Brain pericyte (primary cell): ENCODE data around the gene PTPRN2.

Experiments
- DNase-seq: peaks from one replicate; pipeline ENCODE4 v3.0.0-alpha.2; 2012; ENCODE audit warnings: low read depth, low spot score

PTPRN2 gene

DNA sequence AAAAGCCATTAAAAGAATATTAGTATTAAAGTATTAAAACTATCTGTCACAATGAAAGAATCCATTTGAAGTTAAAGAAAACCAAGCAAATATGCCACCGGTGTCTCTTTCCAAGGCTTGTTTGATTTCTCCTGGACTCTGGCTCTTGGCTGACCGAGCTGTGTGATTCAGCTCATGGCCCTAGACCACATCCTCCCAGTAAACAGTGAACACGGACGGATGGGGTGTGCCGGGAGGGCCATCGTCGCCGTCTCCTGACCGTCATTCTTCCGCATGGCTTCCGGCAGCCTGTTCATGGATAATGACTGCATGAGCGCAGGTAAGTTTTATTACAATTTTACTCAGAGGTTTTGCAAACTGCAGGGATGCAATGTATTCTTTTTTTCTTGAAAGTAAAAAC lies 1032.3 kb downstream of the PTPRN2 start:
- DNase-seq = no peak

DNA sequence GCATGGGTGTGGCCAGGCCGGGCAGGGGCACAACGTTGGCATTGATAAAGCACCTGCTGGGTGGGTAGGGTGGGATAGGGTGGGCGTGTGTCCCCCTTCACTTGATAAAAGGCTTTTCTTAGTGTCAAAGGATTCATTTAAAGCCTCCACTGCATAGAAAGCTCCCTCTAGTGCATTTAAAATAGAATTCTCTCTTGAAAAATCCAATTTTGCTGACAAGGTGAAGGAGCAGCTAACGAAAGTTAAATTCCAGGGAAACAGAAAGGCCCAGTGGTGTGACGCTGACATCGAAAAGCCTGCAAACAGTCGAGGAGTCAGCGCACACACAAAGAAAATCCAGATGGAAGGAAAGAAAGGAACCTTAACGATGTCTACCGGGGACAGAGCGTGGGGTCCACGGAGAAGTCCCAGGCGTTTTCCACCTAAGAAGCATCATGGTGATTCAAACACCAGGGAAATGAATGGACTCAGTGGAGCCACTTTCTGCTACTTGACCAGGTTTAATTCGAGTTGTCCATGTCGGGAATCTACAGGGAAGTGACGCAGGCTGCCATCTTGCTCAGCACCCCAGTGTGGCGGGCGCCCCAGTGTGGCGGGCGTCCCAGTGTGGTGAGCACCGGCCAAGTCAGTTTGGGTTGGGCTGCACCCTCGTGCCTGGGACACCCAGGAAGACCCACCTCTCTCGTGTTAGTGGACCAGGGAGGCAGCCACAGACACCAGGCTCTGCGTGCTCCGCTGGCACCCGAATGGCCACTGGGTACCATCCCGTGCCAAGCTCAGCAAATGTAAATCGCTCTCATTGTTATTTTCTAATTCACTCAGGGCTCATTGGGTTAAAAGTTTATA lies 1033.0 kb downstream of the PTPRN2 start:
- no peak for DNase-seq

DNA sequence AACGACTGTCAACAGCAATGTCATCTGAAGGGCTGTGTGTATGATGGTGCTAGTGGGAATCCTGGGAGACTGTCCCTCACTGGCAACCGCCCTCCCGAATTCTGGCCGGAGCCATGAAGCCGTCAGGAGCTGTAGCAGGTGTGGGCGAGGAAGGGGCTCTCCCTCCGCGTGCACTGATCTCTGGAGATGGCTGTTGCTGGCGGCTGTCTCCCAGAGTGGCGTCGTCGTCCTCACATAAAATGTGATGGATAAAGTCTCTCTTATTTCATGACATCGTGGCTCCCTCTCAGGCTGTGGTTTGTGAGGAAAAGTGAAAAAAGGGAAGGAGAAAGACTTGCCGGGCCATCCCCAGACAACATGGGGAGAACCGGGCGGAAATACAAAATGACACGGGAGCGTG lies 1034.4 kb downstream of the PTPRN2 start:
- DNase-seq = no peak

DNA sequence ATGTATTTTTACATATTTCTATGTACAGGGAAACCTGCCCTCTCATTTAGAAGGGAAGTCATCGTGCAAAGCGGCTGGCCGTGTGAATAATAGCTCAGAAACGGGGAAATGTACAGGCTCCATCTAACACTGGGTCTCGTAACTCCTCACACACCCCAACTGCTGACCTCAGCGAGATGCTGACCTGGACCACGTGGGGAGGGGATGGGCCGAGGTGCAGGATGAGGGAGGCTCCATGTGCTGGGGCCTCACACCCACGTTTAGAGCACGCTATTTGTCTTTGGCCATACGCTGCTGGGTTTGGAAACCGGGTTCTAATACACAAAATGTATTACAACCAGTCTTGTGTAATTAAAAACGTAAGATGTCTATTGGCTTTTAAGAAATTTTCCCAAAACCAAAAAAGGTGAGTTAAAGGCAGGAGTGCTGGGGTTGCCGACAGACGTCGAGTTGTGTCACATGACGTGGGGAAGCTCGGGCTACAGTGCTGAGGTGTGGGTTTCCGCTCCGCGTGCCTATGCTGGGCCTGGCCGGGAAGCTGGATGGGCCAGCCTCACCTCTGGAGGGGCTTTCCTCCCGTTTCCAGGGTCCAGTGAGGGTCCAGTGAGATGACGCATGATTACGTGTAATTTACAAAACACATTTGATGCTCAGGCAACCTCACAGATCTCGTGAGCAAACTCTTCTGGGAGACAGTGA lies 1035.2 kb downstream of the PTPRN2 start:
- no peak for DNase-seq

DNA sequence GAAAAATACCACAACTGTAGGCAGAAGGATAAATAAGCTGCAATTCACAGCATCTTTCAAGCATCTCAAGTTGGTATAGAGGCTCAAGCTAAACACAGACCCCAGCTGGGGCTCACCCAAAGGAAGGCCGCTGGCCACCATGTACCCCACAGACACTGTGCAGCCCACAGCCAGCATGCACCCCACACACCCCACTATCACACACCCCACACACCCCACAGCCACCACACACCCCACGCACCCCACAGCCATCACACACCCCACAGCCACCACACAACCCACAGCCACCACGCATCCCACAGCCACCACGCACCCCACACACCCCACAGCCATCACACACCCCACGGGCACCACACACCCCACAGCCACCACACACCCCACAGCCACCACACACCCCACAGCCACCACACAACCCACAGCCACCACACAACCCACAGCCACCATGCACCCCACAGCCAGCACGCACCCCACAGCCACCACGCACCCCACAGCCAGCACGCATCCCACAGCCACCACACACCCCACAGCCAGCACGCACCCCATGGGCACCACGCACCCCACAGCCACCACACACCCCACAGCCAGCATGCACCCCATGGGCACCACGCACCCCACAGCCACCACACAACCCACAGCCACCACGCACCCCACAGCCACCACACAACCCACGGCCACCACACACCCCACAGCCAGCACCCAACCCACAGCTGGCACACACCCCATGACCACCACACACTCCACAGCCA lies 1036.1 kb downstream of the PTPRN2 start:
- no peak for DNase-seq

DNA sequence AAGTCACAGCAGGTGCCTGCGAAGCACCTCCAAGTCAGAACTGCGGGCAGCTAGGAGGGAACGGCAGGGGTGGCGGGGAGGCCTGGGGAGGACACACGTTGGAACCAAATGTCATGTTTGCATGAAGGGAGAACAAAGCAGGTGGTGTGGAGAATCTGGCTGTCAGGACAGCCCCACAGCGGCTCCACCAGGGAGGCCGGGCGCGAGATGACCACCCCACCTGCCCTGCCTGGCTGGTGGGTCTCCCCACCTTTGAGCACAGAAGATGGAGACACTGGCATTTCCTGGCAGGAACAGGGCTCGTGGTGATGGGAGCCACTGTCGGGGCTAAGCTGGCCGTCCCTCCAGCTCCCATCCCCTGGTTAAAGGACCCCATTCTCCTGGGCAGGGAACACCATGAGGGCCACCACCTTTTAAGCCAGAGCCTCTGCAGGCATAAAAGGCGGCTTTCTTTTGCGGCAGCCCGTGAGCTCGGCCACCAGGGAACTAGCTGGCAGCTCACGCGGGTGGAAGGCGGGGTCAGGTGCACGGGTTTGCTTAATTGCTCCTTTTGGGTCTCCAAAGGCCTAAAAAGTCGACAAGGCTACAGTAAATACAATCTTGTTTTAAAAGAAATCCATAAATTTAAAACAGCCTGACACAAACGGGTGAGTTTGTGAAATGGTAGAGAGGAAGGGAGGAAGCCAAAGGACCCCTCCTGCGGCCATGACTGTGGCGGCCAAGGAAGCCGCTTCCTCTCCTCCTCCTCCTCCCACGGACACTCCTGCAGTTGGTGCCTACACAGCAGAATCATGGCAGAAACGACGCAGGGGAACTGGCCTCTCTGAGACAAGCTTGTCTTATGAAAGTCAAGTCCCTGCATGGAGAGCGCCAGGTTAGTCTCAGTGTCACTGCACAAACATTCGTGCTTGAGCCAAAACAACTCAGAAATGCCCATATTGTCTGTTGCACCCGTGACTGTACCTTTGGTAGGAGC lies 1037.0 kb downstream of the PTPRN2 start:
- DNase-seq = no peak

DNA sequence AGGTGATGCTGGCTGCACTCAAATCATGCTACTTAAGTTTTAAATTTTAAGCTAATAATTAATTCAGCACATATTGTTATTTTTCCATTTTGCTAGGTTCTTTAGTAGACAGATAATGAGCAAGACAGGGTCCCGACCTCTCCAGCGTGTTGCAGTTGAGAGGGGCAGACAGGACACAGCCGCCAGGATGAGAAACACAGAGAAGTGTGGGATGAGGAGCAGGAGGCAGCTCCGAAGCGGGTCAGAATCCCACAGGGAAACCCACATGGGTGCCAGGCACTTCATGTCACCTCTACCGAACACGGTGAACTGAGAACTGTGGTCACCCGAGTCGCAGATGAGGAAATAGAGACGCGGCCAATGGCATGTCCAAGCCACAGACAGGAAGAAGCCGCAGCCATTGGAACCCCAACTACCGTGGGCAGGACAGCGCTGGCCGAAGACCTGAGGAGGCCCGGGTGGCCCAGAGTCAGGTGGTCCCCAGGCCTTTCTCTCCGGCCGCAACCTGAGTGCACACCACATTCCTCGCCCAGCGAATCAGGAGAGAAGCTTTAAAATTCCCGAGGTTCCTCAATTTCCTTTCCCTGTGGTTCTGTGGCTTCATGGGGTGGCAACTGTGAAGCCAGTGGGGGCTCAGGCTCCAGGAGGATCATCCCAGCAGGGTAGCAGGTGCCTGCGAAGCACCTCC lies 1037.9 kb downstream of the PTPRN2 start:
- no peak for DNase-seq

DNA sequence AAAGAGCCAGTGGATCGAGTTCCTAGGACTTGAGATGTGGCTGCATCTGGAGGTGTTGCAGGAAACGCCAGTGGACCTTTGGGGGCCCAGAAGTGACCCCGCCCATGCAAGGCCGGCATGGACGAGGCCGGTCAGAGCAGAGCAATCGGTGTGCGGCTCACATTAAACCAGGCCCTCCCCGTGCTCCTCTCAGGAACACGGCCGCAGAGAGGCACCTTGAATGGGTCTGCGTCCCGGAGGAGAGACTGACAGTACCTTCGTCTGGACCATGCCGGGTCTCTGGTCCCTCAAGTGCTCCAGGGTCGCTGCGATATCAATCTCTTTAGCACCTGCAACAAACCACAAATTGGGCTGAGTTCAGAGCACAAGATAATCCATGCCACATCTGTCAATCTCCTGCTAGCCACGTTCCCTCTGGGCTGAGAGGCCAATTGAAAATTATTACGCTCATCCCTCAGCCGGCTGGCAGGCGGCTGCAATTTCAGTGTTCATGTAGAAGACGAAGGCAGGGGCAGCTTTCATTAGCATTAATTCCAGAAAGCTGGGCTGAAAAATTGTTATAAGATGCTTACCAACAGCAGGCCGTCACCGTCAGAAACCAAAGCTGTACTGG lies 1038.8 kb downstream of the PTPRN2 start:
- DNase-seq = no peak

DNA sequence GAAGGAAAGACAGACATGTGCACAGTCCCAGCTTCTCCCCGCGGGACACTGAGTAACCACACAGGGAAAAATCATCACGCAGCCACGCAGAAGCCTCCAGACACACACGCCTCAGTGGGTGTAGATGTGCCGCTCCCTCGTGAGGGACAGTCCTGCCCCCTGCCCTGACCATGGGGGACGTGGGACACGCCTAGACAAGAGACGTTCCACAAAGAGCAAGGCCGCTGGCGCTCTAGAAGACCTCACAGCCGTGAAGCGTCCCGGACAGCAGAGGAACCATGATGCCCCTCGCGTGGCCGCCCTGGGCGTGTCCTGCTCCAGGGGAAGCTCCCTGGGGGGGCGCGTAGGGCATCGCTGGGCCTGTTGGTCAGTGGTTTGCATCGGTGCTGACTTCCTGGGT lies 1040.0 kb downstream of the PTPRN2 start:
- DNase-seq = no peak

DNA sequence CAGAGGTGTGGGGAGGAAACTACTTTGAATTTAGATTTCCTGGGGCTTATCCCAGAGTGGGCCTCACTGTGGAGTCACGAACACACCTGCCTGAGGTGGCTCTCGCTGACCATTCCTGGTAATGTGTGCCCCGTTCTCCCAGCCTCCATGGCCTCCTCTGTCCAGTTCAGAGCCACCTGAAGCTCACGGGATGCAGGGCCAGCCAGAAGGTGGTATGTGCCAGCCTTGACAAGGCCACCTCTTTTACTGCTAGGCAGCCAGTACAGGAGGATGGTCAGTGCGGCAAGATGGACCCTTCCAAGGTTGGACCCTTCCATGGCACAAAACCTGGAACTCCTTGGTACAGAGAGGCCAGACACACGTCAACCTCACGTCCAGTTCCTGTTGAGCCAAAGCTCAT lies 1040.5 kb downstream of the PTPRN2 start:
- no peak for DNase-seq

DNA sequence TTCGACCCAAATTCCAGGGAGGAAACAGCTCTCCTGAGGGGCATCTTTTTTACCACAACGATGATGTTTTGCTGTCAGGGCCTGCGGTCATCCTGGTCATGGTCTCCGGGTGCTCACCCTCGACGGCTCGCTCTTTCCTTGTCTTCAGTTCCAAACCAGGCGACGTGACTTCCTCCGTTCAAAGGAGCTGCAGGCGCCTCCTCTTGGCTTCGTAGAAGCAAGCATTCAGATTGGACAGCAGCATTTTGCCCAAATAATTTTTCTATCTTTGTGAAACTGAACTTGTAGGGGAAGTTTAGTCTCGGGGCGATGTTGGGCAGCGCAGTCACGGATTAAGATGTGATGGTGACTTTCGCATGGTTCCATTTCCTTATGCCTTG lies 1042.0 kb downstream of the PTPRN2 start:
- DNase-seq = no peak

DNA sequence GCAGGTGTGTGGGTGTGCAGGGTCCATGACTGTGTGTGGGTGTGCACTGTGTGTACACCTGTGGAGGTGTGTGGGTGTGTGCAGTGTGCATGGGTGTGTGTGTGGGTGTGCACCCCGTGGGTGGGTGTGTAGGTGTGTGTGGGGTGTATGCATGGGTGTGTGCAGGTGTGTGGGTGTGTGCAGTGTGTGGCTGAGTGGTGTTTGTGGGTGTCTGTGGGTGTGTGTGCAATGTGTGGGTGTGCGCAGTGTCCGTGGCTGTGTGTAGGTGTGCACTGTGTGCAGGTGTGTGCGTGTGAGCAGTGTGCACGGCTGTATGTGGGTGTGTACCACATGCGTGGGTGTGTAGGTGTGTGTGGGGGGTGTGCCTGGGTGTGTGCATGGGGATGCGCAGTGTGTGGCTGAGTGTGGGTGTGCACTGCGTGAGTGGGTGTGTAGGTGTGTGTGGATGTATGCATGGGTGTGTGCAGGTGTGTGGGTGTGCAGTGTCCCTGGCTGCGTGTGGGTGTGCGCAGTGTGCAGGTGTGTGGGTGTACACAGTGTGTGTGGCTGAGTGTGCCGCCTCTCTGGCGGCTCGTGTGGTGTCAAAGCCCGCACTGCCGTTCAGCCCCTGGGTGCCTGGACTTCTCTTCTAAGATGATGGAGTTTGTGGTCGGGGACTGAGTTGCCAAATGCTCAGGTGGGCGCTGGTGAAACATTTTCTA lies 1042.5 kb downstream of the PTPRN2 start:
- DNase-seq = no peak

DNA sequence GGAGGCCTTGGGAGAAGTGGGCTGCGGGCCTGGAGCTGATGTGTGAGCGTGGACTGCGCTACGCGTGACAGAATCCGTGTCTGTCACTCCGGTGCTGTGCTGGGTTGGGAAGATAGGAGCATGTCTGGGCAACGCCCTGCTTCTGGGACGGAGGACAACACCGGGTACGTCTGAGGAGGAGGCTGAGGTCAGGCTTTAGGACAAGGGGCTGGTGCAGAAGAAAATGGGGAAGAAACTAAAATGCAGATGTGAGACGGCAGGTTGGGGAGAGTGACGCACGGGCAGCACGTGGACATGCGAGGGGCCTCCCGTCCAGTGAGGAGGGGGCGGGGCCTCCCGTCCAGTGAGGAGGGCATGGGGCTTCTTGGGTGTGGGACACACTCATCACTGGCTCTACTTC lies 1043.4 kb downstream of the PTPRN2 start:
- no peak for DNase-seq

DNA sequence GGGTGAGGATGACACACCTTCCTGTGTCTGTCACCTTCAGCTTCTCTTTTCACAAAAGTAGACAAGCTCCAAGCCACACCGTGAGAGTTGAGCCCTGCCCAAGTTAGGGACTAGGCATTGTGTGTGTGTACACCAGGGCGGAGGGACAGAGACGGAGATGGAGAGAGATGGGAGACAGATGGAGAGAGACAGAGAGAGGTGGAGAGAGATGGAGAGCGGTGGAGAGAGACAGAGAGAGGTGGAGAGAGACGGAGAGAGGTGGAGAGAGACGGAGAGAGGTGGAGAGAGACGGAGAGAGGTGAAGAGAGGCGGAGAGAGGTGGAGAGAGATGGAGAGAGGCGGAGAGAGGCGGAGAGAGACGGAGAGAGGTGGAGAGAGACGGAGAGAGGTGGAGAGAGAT lies 1043.8 kb downstream of the PTPRN2 start:
- DNase-seq = no peak

DNA sequence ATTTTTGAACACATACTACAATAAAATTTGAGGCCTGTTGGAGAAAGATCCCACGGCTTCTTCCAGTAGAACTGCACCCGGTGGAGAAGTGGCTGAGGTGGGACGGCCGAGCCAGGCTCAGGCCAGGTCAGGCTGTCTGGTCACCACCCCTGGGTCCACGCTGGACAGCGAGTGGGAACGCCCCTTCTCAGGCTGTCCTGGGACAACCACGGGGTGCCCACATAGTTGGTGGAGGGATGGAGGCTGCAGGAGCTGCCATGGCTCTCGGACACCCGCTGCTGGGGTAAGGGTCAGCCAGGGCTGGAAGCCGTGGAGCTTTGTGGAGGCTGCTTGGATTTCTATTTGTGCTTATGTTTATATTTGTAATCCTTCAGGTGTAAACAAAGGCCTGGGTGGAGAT lies 1044.3 kb downstream of the PTPRN2 start:
- DNase-seq = no peak

DNA sequence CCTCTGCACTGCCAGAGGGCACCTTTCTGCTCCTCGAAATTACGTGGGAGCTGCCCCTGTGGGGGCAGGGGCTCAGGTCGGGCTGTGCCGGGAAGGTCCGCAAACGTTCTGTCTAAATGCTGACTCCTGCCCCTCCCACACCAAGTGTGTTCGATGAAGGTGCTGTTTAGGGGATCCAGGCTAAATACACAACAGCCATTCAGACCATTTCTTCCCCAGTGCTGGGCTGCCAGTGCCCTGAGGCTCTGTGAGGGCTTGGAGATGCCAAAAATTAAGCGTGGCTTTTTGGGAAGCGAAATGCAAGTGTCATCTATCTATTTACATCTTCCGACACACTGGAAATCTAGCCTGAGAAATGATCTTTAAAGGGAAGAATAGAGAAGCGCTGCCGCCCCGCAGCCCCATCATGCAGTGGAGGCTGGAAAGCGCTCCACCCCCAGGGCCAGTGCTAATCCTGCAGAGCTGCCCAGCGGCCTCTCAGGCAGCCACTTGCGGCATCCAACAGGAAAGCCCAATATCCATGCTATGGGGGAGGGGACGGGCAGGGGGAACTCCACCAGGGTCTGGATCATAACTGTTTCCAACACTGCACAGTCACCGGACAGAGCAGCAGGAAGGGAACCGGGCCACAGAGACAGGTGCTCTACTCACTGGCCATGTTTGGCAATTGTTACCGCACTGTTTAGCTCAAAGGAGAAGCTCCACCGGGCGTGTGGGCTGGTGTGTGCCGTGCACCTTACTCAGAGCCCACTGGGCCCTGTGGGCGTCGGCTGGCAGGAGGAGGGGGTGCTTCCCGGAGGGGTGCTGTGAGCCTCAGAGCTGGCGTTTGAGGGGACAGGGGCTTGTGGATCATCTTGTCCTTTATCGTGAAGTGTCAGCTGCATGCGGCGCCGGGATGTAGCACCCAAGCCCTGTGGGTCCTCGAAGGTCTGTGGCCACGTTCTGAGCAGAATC lies 1045.3 kb downstream of the PTPRN2 start:
- DNase-seq = no peak

DNA sequence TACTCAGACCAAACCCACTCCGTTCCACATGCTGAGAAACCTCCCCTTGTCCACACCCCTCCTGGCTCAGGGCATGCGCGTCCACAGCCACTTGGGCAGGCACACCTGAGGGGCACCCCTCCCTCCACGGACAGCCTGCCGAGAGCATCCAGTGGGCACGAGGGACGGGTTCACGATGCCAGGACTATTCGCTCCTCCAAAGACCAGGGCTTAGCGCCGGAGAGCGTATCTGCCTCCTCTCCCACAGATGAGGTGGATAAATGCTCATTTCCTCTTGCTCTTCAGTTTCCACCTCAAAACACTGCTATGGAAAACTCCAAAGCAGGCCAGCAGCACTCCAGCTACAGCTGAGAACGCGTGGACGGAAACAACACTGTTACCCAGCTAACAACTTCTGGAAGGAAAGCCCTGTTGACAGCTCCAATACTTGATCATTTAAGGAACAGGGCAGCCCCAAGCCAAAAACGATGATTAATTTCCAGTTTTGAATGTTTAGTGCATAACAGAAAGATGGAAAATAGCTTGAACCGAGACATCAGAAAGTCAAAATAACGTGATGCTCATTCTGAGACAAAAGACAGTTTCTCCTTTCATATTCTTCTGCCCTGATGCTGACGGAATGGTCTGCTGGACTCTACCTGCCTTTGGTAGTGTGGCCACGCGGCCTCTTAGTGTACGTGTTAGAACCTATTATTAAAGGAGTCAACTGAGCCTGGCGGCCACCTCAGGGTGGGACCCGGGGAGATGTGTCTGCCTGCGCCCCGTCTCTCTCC lies 1046.1 kb downstream of the PTPRN2 start:
- no peak for DNase-seq
